Smooth muscle cell (in vitro differentiated cells): ENCODE measurements around the gene KCTD15. TPM values are rescaled to one million over a fixed set of nuclear protein-coding genes. Genes with fewer than 3 reads are reported as not detected.

ENCODE experiments used
- DNase-seq: peaks from one replicate; lab custom pipeline; 2025; ENCODE audit not compliant: unreplicated experiment; lab: John Stamatoyannopoulos, UW
- H2AFZ ChIP-seq: fragments of 200-600 bp; sonication (generic); 2 replicates; pipeline ENCODE4 v1.6.0; 2016; ENCODE audit warnings: antibody characterized with exemption, low read depth, mild to moderate bottlenecking
- H3F3A ChIP-seq: fragments of 200-600 bp; sonication (generic); 2 replicates; pipeline ENCODE4 v1.6.0; 2017; ENCODE audit warnings: antibody characterized with exemption, low read depth
- H3K27ac ChIP-seq: fragments of 200-600 bp; sonication (generic); 2 replicates; pipeline ENCODE4 v1.5.1; 2016; ENCODE audit warnings: low read depth, mild to moderate bottlenecking
- H3K27me3 ChIP-seq: fragments of 200-600 bp; sonication (generic); 2 replicates; pipeline ENCODE4 v1.6.1; 2016; ENCODE audit warnings: low read depth, mild to moderate bottlenecking
- H3K36me3 ChIP-seq: fragments of 200-600 bp; sonication (generic); 2 replicates; pipeline ENCODE4 v1.5.1; 2016; ENCODE audit warnings: low read depth
- H3K4me1 ChIP-seq: fragments of 200-600 bp; sonication (generic); 2 replicates; pipeline ENCODE4 v1.5.1; 2016; ENCODE audit warnings: low read depth
- H3K4me2 ChIP-seq: fragments of 200-600 bp; sonication (generic); 2 replicates; pipeline ENCODE4 v1.6.0; 2016; ENCODE audit warnings: mild to moderate bottlenecking
- H3K4me3 ChIP-seq: fragments of 200-600 bp; sonication (generic); 2 replicates; pipeline ENCODE4 v1.5.1; 2016; ENCODE audit warnings: mild to moderate bottlenecking
- H3K79me2 ChIP-seq: fragments of 200-600 bp; sonication (generic); 2 replicates; pipeline ENCODE4 v1.6.0; 2016; ENCODE audit warnings: low read depth, mild to moderate bottlenecking
- H3K9ac ChIP-seq: fragments of 200-600 bp; sonication (generic); 2 replicates; pipeline ENCODE4 v1.6.0; 2016; ENCODE audit warnings: low read depth
- H3K9me3 ChIP-seq: fragments of 200-600 bp; sonication (generic); replicated peaks from 2 replicates; pipeline ENCODE4 v1.5.1; 2016; ENCODE audit warnings: low read depth
- H4K20me1 ChIP-seq: fragments of 200-600 bp; sonication (generic); 2 replicates; pipeline ENCODE4 v1.6.0; 2016; ENCODE audit warnings: low read depth
- CTCF ChIP-seq: fragments of 200-600 bp; sonication (generic); IDR thresholded peaks from 2 replicates; pipeline ENCODE4 v1.5.1; 2017; ENCODE audit warnings: borderline replicate concordance, mild to moderate bottlenecking, antibody characterized with exemption; ENCODE audit not compliant: insufficient read depth, poor library complexity, severe bottlenecking
- WGBS: methylation state at CpG from one replicate; pipeline ENCODE4 v1.1.7; 2016; ENCODE audit warnings: low lambda C conversion rate; 5-methylcytosine and 5-hydroxymethylcytosine counted together
- polyA plus RNA-seq: library from polyadenylated mRNA; unstranded; fragments of >200 nt; fragmentation: Nextera tagmentation; extraction: Ambion mirVana; gene quantifications from 2 replicates; pipeline ENCODE4 v1.2.1, GENCODE V29; 2016
- total RNA-seq: library from RNA; depleted of rRNA; stranded (reverse); fragments of >200 nt; gene quantifications from 2 replicates; pipeline ENCODE4 v1.2.3, GENCODE V29; 2014

Gene KCTD15
- total and polyA plus RNA-seq, 2 experiments from 2014 or later = 9.6 to 54.3 TPM

DNA sequence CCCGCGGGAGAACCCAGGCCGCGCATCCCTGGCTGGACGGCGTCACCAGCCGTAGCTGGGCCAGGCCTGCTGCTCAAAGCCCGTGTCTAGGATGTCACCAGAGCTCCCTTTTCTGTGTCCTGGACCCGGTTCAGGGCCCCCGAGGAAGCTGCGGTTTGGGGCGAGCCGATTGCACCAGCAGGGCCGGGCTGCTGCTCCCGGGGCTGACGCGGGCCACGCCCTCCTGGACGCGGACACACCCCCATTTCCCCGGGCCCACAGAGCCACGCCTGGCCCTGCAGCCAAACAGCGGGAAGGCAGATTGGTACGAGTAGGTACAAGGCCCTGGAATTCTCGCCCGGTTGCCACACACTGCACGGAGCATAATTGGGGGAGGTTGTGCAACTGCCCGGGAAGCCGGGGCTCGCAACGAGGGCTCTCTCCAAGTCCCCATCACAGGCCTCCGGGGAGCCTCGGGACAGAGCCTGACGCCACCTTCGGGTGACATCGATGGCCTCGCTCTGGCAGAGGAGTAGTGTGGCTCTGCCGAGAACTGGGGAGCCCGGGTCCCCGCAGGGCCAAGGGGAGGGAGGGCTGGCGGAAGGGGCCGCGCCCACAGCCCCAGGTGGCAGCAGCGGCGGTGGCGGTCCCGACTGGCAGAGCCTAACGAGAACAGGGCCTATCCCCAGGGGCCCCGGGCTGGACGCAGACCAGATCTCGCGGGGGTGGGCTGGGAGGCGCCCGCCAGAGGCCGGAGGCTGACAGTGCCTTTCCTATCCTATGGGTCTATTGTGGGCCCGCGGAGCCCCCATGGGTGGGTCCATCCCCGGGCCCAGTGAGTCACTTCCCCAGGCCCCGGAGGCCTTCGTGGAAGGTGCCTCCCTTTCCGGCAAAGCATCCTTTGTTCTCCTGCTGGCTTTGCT, 23.5 kb downstream of the KCTD15 start:
- Histone ChIP-seq H3F3A (peaks cover 11% of the 10 kb centered on the region), H3K4me2 (peak overlapping the region; percentile 84), H3K27ac (peak overlapping the region; percentile 34), H3K9me3 (no peaks in the 10 kb centered on the region), H3K9ac (no peak overlapping the region), H3K36me3 (no peaks in the 10 kb centered on the region), H4K20me1 (no peaks in the 10 kb centered on the region), H3K27me3 (no peaks in the 10 kb centered on the region), H3K4me1 (peaks cover 12% of the 10 kb centered on the region), H3K79me2 (no peaks in the 10 kb centered on the region), H2AFZ (peak overlapping the region; percentile 85), H3K4me3 (peak overlapping the region; percentile 50)
- WGBS = 4% methylated on average over 60 of the region's 61 CpGs
- no peak for TF ChIP-seq CTCF
- DNase-seq = peak; percentile 66

GRCh38 chr19:33821871-33822270, 25.2 kb downstream of the KCTD15 start:
- no peak for DNase-seq
- no peak for TF ChIP-seq CTCF
- peaks cover 11% of the 10 kb centered on the region for H3F3A ChIP-seq
- H3K79me2 ChIP-seq = no peaks in the 10 kb centered on the region
- no peak overlapping the region for H2AFZ ChIP-seq
- WGBS = 45% methylated on average over 2 of the region's 2 CpGs
- H3K4me2 ChIP-seq = no peak overlapping the region
- H4K20me1 ChIP-seq = no peaks in the 10 kb centered on the region
- H3K9me3 ChIP-seq = no peaks in the 10 kb centered on the region
- no peaks in the 10 kb centered on the region for H3K27me3 ChIP-seq
- H3K27ac ChIP-seq = no peak overlapping the region
- H3K4me1 ChIP-seq = peaks cover 12% of the 10 kb centered on the region
- no peak overlapping the region for H3K4me3 ChIP-seq
- no peaks in the 10 kb centered on the region for H3K36me3 ChIP-seq
- H3K9ac ChIP-seq = no peak overlapping the region

GRCh38 chr19:33823341-33823740, 26.7 kb downstream of the KCTD15 start:
- peaks cover 8% of the 10 kb centered on the region for H3F3A ChIP-seq
- no peak for TF ChIP-seq CTCF
- peaks cover 12% of the 10 kb centered on the region for H3K4me1 ChIP-seq
- H3K27me3 ChIP-seq = no peaks in the 10 kb centered on the region
- H3K4me3 ChIP-seq = no peak overlapping the region
- no peaks in the 10 kb centered on the region for H3K36me3 ChIP-seq
- H3K9ac ChIP-seq = no peak overlapping the region
- no peaks in the 10 kb centered on the region for H4K20me1 ChIP-seq
- no peak for DNase-seq
- H3K27ac ChIP-seq = no peak overlapping the region
- H3K4me2 ChIP-seq = no peak overlapping the region
- no peaks in the 10 kb centered on the region for H3K79me2 ChIP-seq
- no peaks in the 10 kb centered on the region for H3K9me3 ChIP-seq
- no peak overlapping the region for H2AFZ ChIP-seq

DNA sequence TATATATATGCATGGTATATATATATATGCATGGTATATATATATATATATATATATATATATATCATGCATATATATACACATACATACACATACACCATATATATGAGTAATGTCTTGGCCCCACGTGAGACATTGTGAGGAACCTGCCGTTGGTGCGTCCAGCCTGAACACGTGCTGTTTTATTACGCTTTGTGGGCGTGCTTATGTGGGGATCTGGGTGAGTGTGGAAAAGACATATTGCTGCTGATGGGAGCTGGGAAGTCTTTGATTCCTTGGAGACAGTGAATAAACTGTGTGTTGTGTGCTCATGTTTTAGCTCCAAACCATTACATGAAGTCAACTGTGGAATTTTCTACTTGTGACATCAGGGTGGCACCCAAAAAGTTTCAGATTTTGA, 28.9 kb downstream of the KCTD15 start:
- H3K4me3 ChIP-seq = no peak overlapping the region
- H3K9ac ChIP-seq = no peak overlapping the region
- no peaks in the 10 kb centered on the region for H4K20me1 ChIP-seq
- no peak for DNase-seq
- TF ChIP-seq CTCF = no peak
- no peaks in the 10 kb centered on the region for H3K36me3 ChIP-seq
- no peaks in the 10 kb centered on the region for H3K79me2 ChIP-seq
- no peak overlapping the region for H3K4me2 ChIP-seq
- WGBS = 91% methylated on average over 6 of the region's 6 CpGs
- no peaks in the 10 kb centered on the region for H3F3A ChIP-seq
- no peaks in the 10 kb centered on the region for H3K9me3 ChIP-seq
- no peak overlapping the region for H3K27ac ChIP-seq
- no peak overlapping the region for H2AFZ ChIP-seq
- H3K27me3 ChIP-seq = no peaks in the 10 kb centered on the region
- H3K4me1 ChIP-seq = peaks cover 2% of the 10 kb centered on the region
